Epithelial cell of prostate (primary cell): ENCODE measurements around the gene SPIRE2.
"Not testable (repeated sequence)": the region's sequence is repeated elsewhere in the genome, so short reads cannot be mapped to it uniquely, and the experiment has no call there.

Experiments used
- DNase-seq: peaks from one replicate; pipeline ENCODE4 v3.0.0-alpha.2; 2011; ENCODE audit warnings: low read depth, low spot score
- H3K27ac ChIP-seq: fragments of 450-650 bp; 2 replicates; pipeline ENCODE4 v1.5.1; 2017; ENCODE audit warnings: mild to moderate bottlenecking

SPIRE2 gene

DNA sequence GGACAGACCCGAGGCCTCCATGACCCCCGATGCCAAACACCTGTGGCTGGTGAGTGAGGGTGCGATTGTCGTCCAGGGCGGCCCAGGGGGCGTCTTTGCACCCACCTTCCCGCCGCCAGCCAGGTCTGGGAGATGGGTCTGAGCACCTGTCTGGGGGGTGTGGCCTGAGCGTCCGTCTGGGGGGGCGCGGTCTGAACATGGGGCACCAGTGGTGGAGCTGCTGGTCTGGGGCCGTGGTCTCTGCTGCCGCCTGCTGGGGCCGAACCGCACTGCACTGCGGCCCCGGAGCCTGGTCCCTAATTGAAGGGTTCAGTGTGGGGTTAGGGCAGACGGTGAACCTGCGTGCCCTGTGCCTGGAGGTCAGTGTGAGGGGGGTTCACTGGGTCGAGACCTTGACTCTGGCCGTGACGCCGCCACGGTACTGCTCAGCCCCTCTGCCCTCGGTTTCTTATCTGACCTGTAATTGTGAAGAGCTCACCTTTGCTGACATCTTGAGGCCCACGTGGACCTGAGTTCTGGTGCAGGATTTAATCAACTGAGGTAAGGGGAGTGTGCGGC lies 32.6 kb downstream of the SPIRE2 start:
- no peak for DNase-seq
- H3K27ac ChIP-seq: no peak overlapping the region

- H3K27ac ChIP-seq: no peak overlapping the region
- no peak for DNase-seq
Measured at GRCh38 chr16:89861648-89862047, 33.4 kb downstream of the SPIRE2 start.

GRCh38 chr16:89862732-89863131 lies 34.5 kb downstream of the SPIRE2 start:
- DNase-seq: no peak
- H3K27ac ChIP-seq: no peak overlapping the region

DNA sequence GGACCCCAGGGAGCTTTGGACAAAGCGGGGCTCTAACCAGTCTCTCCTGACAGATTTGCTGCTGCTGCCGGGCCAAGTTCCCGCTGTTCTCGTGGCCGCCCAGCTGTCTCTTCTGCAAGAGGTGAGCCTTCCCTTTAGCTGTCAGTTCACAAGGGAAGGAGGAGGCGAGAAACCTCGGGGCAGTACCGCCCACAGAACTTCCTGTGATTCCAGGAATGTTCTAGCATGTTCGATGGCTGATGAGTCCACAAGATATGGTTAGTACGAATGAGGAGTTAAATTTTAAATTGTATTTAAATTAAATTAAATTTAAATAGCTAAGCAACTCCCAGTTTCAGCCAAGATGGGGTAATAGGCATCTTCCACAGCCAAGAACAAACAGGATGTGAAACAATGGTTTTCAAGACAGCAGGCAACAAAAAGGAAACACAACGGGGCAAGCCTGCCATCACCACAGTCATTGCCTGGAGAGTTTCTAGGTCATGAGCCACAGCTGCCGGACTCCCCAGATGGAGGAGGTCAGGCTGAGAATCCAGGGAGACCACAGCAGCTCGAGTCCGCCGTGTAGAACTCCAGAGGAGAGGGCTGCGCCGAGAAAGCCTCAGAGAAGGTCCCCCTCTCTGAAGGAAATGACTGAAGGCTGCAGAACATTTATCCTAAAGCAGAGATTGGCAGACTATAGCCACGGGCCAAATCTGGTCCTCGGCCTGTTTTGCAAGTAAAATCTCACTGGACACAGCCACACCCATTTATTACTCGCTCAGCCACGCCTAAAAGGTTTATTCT lies 35.7 kb downstream of the SPIRE2 start:
- DNase-seq: no peak
- H3K27ac ChIP-seq: peak overlapping the region; percentile 79

DNA sequence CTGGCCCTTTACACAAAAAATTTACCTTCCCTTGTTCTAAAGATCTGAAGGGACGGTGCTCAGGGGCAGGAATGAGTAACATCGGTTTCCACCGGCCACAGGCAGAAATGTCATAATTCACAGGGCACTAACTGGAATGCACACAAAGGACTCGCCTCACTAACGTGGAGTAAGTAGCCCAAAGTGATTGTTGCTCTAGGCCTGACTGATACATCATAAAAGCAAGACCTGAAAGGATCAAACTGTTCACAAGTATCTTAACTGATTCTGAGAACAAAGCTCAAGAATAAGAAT lies 36.2 kb downstream of the SPIRE2 start:
- DNase-seq: no peak
- peak overlapping the region; percentile 79 for H3K27ac ChIP-seq

DNA sequence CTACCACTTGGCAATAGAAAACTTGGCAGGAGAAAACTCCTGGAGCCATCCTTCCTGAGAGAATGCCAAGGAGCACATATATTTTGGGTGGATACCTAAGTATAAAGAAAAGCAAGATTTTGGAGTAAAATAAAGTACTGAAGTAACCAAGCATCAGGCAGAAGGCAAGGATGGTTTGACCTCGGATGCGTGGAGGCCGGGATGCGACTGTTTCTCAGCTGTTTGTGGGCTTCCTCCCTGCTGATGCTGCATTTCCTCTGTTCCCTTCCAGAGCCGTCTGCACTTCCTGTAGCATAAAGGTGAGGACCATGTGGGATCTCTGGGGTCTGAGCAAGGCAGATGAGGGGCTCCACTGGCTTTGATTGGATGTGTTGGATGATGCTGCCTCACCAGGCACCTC lies 39.6 kb downstream of the SPIRE2 start:
- H3K27ac ChIP-seq: no peak overlapping the region
- no peak for DNase-seq

DNA sequence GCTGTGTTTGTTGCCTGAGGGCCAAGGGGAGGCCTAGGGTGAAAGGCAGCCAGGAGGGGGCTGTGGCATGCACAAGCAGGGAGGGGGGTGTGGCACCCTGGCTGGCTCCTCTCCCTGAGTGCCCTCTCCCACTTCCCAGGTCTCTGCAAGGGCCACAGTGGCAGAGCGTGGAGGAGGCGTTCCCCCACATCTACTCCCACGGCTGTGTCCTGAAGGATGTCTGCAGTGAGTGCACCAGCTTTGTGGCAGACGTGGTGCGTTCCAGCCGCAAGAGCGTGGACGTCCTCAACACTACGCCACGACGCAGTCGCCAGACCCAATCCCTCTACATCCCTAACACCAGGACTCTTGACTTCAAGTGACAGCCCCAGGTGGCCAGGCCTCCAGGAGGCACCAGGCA lies 41.6 kb downstream of the SPIRE2 start:
- no peak overlapping the region for H3K27ac ChIP-seq
- DNase-seq: no peak

- DNase-seq: no peak
- no peak overlapping the region for H3K27ac ChIP-seq
Measured at GRCh38 chr16:89870440-89870839, 42.2 kb downstream of the SPIRE2 start.

DNA sequence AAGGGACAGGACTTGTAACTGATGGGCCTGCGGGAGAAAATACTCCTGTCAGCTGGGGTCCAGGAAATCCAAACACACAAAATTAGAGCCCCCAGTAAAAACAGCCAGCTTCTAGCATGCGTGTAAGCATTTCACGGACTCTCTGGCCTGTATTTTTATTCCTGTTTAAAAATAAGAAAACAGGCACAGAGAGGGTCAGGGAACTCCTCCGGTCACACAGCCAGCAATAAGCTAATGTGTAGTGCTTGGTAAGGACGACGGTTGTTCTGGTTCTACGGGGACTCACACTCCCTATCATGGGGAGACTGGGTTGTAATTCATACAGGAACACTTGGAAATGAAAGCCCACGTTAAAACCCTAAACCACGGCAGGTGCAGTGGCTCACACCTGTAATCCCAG lies 43.6 kb downstream of the SPIRE2 start:
- H3K27ac ChIP-seq: no peak overlapping the region
- DNase-seq: no peak

DNA sequence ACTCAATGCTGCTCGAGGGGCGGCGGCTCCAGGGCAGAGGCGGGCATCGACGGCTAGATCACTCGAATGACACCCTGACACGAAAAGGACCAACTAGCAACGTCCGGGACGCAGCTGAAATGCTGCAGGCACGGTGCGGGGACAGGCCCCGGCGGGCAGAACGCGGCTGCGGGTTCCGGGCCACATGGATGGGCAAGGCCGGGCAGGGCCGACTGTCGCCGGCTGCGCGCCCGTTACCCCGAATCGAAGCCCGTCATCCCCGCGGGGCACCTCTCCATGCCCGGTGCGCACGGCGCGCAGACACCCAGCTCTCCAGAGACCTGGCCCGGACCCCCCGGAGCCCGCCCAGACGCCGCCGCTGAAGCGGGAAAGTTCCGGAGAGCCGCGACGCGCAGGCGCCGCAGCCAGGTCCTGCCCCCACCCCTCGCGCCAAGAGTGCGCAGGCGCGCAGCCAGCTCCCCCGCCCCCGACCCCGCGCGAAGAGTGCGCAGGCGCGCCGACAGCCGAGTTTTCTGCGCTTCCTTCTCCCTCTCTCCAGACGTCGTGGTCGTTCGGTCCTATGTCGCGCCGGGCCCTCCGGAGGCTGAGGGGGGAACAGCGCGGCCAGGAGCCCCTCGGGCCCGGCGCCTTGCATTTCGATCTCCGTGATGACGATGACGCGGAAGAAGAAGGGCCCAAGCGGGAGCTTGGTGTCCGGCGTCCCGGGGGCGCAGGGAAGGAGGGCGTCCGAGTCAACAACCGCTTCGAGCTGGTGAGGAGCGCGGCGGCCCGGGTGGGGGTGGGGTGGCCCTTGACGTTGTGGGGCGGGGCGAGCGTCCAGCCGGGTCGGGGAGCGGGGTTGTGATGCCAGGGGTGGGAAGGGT lies 45.1 kb downstream of the SPIRE2 start, which contains the start of gene TCF25:
TCF25 (plus strand) TSS at position 484 of the 863 bp plus-strand sequence; CDS start at position 560, 76 bp downstream.
- H3K27ac ChIP-seq: peak within 1 kb of the TSS; percentile 97
- peak; percentile 18 for DNase-seq

DNA sequence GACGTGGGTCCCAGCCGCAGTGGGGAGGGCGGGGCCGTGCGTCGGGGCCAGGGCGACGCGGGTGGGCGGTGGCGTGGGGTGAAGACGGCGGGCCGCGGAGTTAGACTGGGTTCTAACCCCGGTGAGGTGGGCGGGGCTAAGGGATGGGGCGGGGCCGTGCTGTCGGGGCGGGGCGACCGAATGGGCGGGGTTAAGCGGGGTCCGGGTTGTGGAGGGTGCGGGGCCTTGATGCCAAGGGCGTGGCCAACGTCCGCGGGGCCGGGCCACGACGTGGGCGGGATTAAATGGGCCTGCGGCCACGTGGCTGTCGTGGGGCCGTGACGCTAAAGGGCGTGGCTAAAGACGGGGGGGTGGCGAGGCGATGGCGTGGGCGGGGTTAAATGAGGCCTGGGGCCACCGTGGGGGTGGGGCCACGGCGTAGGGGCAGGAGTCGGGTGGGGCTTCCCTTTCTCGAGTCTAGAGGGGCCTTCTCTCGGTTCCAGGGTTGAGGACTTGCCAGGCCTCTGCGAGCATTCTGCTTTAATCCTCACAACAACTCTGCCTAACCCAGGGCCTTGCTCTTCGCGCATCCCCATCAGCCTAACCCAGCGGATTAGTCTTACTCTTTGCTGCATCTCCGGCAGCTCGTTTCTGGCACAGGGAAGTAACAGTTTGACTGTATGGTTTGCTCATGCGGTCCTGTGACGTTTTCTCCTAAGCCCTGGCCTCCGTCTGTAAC lies 45.9 kb downstream of the SPIRE2 start:
- H3K27ac ChIP-seq: peak overlapping the region; percentile 97
- DNase-seq: peak; percentile 70

DNA sequence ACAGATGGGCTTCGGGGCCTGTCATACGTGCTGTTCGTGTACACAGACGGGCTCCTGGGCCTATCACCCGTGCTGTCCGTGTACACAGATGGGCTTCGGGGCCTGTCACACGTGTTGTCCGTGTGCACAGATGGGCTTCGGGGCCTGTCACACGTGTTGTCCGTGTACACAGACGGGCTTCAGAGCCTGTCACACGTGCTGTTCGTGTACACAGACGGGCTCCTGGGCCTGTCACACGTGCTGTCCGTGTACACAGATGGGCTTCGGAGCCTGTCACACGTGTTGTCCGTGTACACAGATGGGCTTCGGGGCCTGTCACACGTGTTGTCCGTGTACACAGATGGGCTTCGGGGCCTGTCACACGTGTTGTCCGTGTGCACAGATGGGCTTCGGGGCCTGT lies 50.8 kb downstream of the SPIRE2 start:
- not testable (repeated sequence) for DNase-seq, H3K27ac ChIP-seq

DNA sequence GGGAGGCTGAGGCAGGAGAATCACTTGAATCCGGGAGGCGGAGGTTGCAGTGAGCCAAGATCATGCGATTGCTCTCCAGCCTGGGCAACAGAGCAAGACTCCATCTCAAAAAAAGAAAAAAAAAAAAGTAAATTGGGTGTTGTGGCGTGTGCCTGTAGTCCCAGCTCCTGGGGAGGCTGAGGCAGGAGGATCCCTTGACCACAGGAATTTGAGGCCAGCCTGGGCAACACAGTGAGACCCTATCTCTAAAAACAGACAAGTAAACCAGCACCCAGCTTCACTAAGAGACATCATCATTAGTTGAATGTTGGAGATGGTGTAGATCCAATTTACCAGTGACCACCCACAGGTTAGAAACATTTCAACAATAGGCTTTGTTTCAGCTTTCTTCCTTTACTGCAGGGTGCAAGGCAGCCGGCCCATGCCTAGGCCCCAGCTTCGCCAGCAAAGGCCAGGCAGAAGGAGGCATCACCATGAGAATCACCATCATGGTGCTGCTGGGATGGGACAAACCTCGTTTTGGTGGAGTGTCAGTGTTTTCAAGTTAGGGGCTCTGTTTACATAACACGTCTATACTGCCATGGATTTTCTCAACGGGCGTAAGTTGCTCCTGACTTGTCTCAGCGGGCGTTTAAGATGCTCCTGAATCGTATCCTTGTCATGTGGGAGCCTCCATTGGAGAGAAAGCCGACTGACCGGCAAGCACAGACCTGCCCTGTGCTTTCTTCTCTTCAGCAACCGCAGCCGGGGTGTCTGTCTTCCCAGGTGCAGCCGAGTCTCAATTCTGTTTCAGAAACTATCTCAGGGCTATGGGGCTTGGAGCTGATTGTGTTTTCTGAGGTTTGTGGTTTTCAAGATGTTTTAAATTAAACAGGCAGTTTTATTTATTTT lies 52.4 kb downstream of the SPIRE2 start:
- DNase-seq: peak; percentile 52
- H3K27ac ChIP-seq: peak overlapping the region; percentile 39

- DNase-seq: no peak
- peak overlapping the region; percentile 39 for H3K27ac ChIP-seq
Measured at GRCh38 chr16:89881368-89881730, 53.1 kb downstream of the SPIRE2 start.

- DNase-seq: no peak
- no peak overlapping the region for H3K27ac ChIP-seq
Measured at GRCh38 chr16:89883346-89884040, 55.2 kb downstream of the SPIRE2 start.

DNA sequence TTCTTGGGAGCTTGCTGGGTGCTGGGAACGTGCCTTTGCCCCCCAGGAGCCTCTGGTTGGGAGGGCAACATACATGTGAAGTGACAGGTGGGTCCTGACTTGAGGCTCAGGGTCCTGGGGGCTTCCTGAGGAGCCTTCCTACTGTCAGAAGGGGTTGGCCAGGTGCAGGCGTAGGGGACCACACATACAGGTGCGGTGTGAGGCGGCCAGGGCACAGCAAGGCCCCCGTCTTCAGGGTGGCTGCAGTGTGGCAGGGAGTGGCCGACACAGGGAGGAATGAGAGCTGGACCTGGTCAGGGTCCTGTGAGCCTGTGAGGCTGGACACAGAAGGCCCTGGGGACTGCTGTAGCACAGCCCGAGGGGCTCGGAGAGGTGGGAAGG lies 55.8 kb downstream of the SPIRE2 start:
- no peak for DNase-seq
- no peak overlapping the region for H3K27ac ChIP-seq

- DNase-seq: no peak
Measured at GRCh38 chr16:89887243-89887642, 59.0 kb downstream of the SPIRE2 start.

GRCh38 chr16:89890200-89890599 lies 61.9 kb downstream of the SPIRE2 start:
- DNase-seq: no peak
- H3K27ac ChIP-seq: no peak overlapping the region

More at GRCh38 chr16:89887243-89887642, 59.0 kb downstream of the SPIRE2 start:
- no peak overlapping the region for H3K27ac ChIP-seq
